ENCODE data around the gene ANKLE1.

- TF ChIP-seq CTCF (IDR thresholded peaks at IDR 0.05) = no peak
- TF ChIP-seq POLR2A (IDR thresholded peaks at IDR 0.05) = no peak
Observed at GRCh38 chr19:17275441-17276175, 6.1 kb upstream of the ANKLE1 start.

Data from suprapubic skin (tissue), 3 donors.